Stomach (tissue), 9 donors: ENCODE measurements around the gene DHPS. TPM values are rescaled to one million over a fixed set of nuclear protein-coding genes. Genes with fewer than 3 reads are reported as not detected.
A peak's percentile ranks its signal among the peaks of the same experiment; 100 is the strongest.

Experiments used
- DNase-seq, 2 donors: peaks; one replicate each; pipeline versions ENCODE4 v3.0.0 to v3.0.0-alpha.2; 2013 to 2019
- H3K27ac ChIP-seq, 5 donors: fragments of 200-600 bp in 4 of 5; sonication (generic) in 4 of 5; one replicate each; pipeline ENCODE4 v1.5.1; 2013 to 2019; ENCODE audit warnings: mild to moderate bottlenecking in 1 of 5, moderate library complexity in 1 of 5
- H3K27me3 ChIP-seq, 3 donors: fragments of 200-600 bp; sonication (generic); one replicate each; pipeline ENCODE4 v1.5.1; 2017 to 2019; ENCODE audit warnings: mixed run types in 1 of 3
- H3K36me3 ChIP-seq, 4 donors: fragments of 200-600 bp; sonication (generic); 1 replicate in 3 of 4; 2 replicates in 1 of 4; pipeline ENCODE4 v1.5.1; 2016 to 2019
- H3K4me1 ChIP-seq, 4 donors: fragments of 200-600 bp; sonication (generic); one replicate each; pipeline ENCODE4 v1.5.1; 2016 to 2019
- H3K4me3 ChIP-seq, 4 donors: fragments of 200-600 bp; sonication (generic) in 3 of 4; one replicate each; pipeline ENCODE4 v1.5.1; 2016 to 2019; ENCODE audit warnings: mild to moderate bottlenecking in 1 of 4
- H3K9me3 ChIP-seq, 4 donors: fragments of 200-600 bp; sonication (generic); one replicate each; pipeline ENCODE4 v1.5.1; 2016 to 2019
- EP300 ChIP-seq: sonication (generic); formaldehyde crosslinking; IDR thresholded peaks from one replicate; pipeline ENCODE4 v1.6.1; 2017; ENCODE audit warnings: antibody characterized with exemption
- POLR2A ChIP-seq, 4 donors: fragments of 450-650 bp; IDR thresholded peaks; one replicate each; pipeline ENCODE4 v1.6.1; 2016; ENCODE audit warnings: antibody characterized with exemption in 4 of 4, control low read depth in 2 of 4, mild to moderate bottlenecking in 1 of 4, moderate library complexity in 1 of 4
- POLR2AphosphoS5 ChIP-seq, 3 donors: sonication (generic); formaldehyde crosslinking; IDR thresholded peaks; one replicate each; pipeline ENCODE4 v1.6.1; 2016; ENCODE audit warnings: antibody characterized with exemption in 3 of 3
- WGBS, 5 donors: extraction: QIAGEN DNeasy Blood & Tissue Kit in 3 of 5; methylation state at CpG; one replicate each; pipeline versions ENCODE4 v1.1.5 to v1.1.7; 2013 to 2018; 5-methylcytosine and 5-hydroxymethylcytosine counted together
- intact Hi-C: fragments of 100-400 bp; cut with DNase I; formaldehyde crosslinking; loops from one replicate; pipeline ENCODE4 v1.15.1; 2023; ENCODE audit warnings: low total_unique reads
- polyA plus RNA-seq, 3 donors: library from polyadenylated mRNA; stranded (reverse); fragments of 200-250 nt; gene quantifications; one replicate each; pipeline ENCODE4 v1.2.3, GENCODE V29; 2013
- total RNA-seq, 5 donors: library from RNA; depleted of rRNA; stranded (reverse); fragments of >200 nt; gene quantifications; one replicate each; pipeline versions ENCODE4 v1.1.0 to v1.2.3, GENCODE V29; 2014 to 2016
- TF ChIP-seq, protein P1 (sequence below), 7 experiments: fragments of 450-650 bp in 4 of 7; fragments of 200-600 bp in 3 of 7; sonication (generic) in 3 of 7; IDR thresholded peaks; one replicate each; pipeline ENCODE4 v1.5.1; 2016 to 2019; ENCODE audit warnings: antibody characterized with exemption in 7 of 7, control low read depth in 2 of 7, mild to moderate bottlenecking in 1 of 7
- donor health status: healthy with polysubstance abuse.
- donor health status: Bipolar disorder and iron deficiency.
- donor health status: healthy.

Gene DHPS
- total and polyA plus RNA-seq, 8 donors = 51.7 to 287 (median 75.5) TPM

GRCh38 chr19:12655546-12655945, 26.1 kb downstream of the DHPS start:
- intact Hi-C loops = no loop called here

GRCh38 chr19:12652219-12652618, 29.5 kb downstream of the DHPS start:
- no peak for DNase-seq
- peaks cover 15 to 57% (median 50%) of the 10 kb centered on the region in 4 donors for H3K36me3 ChIP-seq
- no peak overlapping the region for H3K4me3 ChIP-seq
- intact Hi-C loops = no loop called here
- WGBS, 5 donors = 88 to 96% (median 96%) methylated on average over 6 of the region's 6 CpGs
- H3K4me1 ChIP-seq = peaks cover 10 to 17% (median 15%) of the 10 kb centered on the region in 4 donors
- no peak overlapping the region for H3K27ac ChIP-seq
- H3K9me3 ChIP-seq = no peaks in the 10 kb centered on the region
- no peak for TF ChIP-seq EP300
- TF ChIP-seq POLR2A (IDR thresholded peaks at IDR 0.05) = no peak
- TF ChIP-seq, protein P1, sequence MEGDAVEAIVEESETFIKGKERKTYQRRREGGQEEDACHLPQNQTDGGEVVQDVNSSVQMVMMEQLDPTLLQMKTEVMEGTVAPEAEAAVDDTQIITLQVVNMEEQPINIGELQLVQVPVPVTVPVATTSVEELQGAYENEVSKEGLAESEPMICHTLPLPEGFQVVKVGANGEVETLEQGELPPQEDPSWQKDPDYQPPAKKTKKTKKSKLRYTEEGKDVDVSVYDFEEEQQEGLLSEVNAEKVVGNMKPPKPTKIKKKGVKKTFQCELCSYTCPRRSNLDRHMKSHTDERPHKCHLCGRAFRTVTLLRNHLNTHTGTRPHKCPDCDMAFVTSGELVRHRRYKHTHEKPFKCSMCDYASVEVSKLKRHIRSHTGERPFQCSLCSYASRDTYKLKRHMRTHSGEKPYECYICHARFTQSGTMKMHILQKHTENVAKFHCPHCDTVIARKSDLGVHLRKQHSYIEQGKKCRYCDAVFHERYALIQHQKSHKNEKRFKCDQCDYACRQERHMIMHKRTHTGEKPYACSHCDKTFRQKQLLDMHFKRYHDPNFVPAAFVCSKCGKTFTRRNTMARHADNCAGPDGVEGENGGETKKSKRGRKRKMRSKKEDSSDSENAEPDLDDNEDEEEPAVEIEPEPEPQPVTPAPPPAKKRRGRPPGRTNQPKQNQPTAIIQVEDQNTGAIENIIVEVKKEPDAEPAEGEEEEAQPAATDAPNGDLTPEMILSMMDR (IDR thresholded peaks at IDR 0.05) = no peak
- TF ChIP-seq POLR2AphosphoS5 (IDR thresholded peaks at IDR 0.05) = no peak
- no peaks in the 10 kb centered on the region for H3K27me3 ChIP-seq

More at GRCh38 chr19:12655546-12655945, 26.1 kb downstream of the DHPS start:
- no peak for DNase-seq
- Histone ChIP-seq H3K4me3 (no peak overlapping the region), H3K4me1 (no peaks in the 10 kb centered on the region), H3K9me3 (no peaks in the 10 kb centered on the region), H3K36me3 (peaks cover 25 to 88% (median 83%) of the 10 kb centered on the region in 4 donors), H3K27me3 (no peaks in the 10 kb centered on the region), H3K27ac (no peak overlapping the region)
- WGBS, 5 donors = 93 to 97% (median 97%) methylated on average over 8 of the region's 8 CpGs
- TF ChIP-seq, protein P1 (IDR thresholded peaks at IDR 0.05) = no peak
- TF ChIP-seq POLR2A (IDR thresholded peaks at IDR 0.05) = no peak
- TF ChIP-seq EP300 = no peak
- TF ChIP-seq POLR2AphosphoS5 (IDR thresholded peaks at IDR 0.05) = no peak

DNA sequence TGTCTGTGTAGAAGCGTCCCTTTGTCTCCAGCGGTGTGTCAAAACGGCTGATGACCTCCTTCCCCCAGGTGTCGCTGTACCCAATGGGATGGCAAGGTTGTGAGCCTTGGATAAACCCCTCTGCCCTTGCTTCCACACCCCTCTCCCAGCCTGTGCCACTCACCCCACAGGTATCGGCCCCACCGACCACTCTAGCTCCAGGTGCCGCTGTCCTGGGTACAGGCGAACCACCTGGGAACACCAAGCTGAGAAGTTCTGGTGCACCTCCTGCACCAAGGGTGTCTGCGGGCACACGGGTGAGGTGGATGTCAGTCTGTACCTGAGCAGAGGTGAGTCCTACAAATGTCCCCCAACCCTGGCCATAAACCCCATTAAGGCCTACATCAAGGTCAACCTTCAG, 31.7 kb downstream of the DHPS start:
- no peak for DNase-seq
- 93 to 98% (median 95%) methylated on average over 10 of the region's 10 CpGs for WGBS, 5 donors
- H3K4me3 ChIP-seq = no peak overlapping the region
- peaks cover 0 to 39% (median 28%) of the 10 kb centered on the region in 4 donors for H3K36me3 ChIP-seq
- no peak overlapping the region for H3K27ac ChIP-seq
- peaks cover 10 to 19% (median 17%) of the 10 kb centered on the region in 4 donors for H3K4me1 ChIP-seq
- H3K9me3 ChIP-seq = no peaks in the 10 kb centered on the region
- intact Hi-C loops = no loop called here
- TF ChIP-seq, protein P1 (IDR thresholded peaks at IDR 0.05) = no peak
- H3K27me3 ChIP-seq = no peaks in the 10 kb centered on the region

GRCh38 chr19:12648088-12648487, 33.6 kb downstream of the DHPS start:
- DNase-seq = peak in 1 of 2 donors; percentile 56
- intact Hi-C loops = no loop called here
- Histone ChIP-seq H3K4me1 (peaks cover 10 to 19% (median 17%) of the 10 kb centered on the region in 4 donors), H3K27ac (no peak overlapping the region), H3K4me3 (peak overlapping the region; percentile 41 to 48 (median 44)), H3K36me3 (peaks cover 0 to 30% (median 14%) of the 10 kb centered on the region in 4 donors), H3K27me3 (no peaks in the 10 kb centered on the region), H3K9me3 (no peaks in the 10 kb centered on the region)
- TF ChIP-seq, protein P1 (IDR thresholded peaks at IDR 0.05) = peak in 1 of 7 experiments; percentile 19
- no peak for TF ChIP-seq EP300
- TF ChIP-seq POLR2A (IDR thresholded peaks at IDR 0.05) = no peak
- no peak for TF ChIP-seq POLR2AphosphoS5 (IDR thresholded peaks at IDR 0.05)
- WGBS, 5 donors = 8 to 25% (median 19%) methylated on average over 24 to 29 of the region's 29 CpGs
